HepG2 (cell line): ENCODE results near the gene BCAS4. TPM values are rescaled to one million over a fixed set of nuclear protein-coding genes. Genes with fewer than 3 reads are reported as not detected.

Source experiments
- MED1 ChIP-seq: sonication (generic); formaldehyde crosslinking; IDR thresholded peaks from 2 replicates; pipeline ENCODE4 v1.4.0; 2020; ENCODE audit warnings: missing genetic modification reagents
- ZKSCAN8 ChIP-seq: IDR thresholded peaks from 2 replicates; pipeline ENCODE4 v1.6.1; 2016; ENCODE audit warnings: borderline replicate concordance, missing genetic modification reagents, missing compliant biosample characterization
- ZNF124 ChIP-seq: sonication (generic); formaldehyde crosslinking; IDR thresholded peaks from 2 replicates; pipeline ENCODE4 v1.4.0; 2020; ENCODE audit warnings: missing genetic modification reagents
- ZNF331 ChIP-seq: sonication (generic); formaldehyde crosslinking; IDR thresholded peaks from 2 replicates; pipeline ENCODE4 v1.4.0; 2020; ENCODE audit warnings: missing genetic modification reagents
- polyA plus RNA-seq, 8 experiments: library from polyadenylated mRNA; depleted of rRNA in 3 of 8; stranded (reverse) in 7 of 8; unstranded in 1 of 8; fragments of >200 nt; fragmentation: Illumina TruSeq in 4 of 8; extraction: Trizol in 4 of 8; gene quantifications; 2 replicates each; pipeline versions ENCODE4 v1.2.1 to v1.2.3, GENCODE V29; 2011 to 2016; ENCODE audit warnings: low read depth in 4 of 8, missing spikeins in 1 of 8, mixed read lengths in 1 of 8; ENCODE audit not compliant: insufficient read depth in 1 of 8
- total RNA-seq, 5 experiments: library from RNA; depleted of rRNA; stranded (reverse); fragments of >200 nt; fragmentation: Illumina TruSeq; extraction: Trizol; gene quantifications; 2 replicates each; pipeline ENCODE4 v1.2.3, GENCODE V29; 2016; ENCODE audit warnings: low read depth in 1 of 5
- TF ChIP-seq, protein P1 (sequence below): sonication (generic); formaldehyde crosslinking; IDR thresholded peaks from 2 replicates; pipeline ENCODE4 v1.4.0; 2020; ENCODE audit warnings: missing genetic modification reagents
- TF ChIP-seq, protein P2 (sequence below): sonication (generic); formaldehyde crosslinking; IDR thresholded peaks from 2 replicates; pipeline ENCODE4 v1.9.0; 2021; ENCODE audit warnings: missing genetic modification reagents, borderline replicate concordance
- TF ChIP-seq, protein P3 (sequence below): sonication (generic); formaldehyde crosslinking; IDR thresholded peaks from 2 replicates; pipeline ENCODE4 v1.5.1; 2020; ENCODE audit warnings: mild to moderate bottlenecking, missing genetic modification reagents, borderline replicate concordance
- TF ChIP-seq, protein P4 (sequence below): sonication (generic); formaldehyde crosslinking; IDR thresholded peaks from 2 replicates; pipeline ENCODE4 v1.9.0; 2021; ENCODE audit warnings: mild to moderate bottlenecking, missing genetic modification reagents

The BCAS4 gene
- total and polyA plus RNA-seq, 2 of the 13 experiments (the other 11 are each of a cell fraction or from before 2014, with no cell fraction given): 7.2 to 8.0 TPM

DNA sequence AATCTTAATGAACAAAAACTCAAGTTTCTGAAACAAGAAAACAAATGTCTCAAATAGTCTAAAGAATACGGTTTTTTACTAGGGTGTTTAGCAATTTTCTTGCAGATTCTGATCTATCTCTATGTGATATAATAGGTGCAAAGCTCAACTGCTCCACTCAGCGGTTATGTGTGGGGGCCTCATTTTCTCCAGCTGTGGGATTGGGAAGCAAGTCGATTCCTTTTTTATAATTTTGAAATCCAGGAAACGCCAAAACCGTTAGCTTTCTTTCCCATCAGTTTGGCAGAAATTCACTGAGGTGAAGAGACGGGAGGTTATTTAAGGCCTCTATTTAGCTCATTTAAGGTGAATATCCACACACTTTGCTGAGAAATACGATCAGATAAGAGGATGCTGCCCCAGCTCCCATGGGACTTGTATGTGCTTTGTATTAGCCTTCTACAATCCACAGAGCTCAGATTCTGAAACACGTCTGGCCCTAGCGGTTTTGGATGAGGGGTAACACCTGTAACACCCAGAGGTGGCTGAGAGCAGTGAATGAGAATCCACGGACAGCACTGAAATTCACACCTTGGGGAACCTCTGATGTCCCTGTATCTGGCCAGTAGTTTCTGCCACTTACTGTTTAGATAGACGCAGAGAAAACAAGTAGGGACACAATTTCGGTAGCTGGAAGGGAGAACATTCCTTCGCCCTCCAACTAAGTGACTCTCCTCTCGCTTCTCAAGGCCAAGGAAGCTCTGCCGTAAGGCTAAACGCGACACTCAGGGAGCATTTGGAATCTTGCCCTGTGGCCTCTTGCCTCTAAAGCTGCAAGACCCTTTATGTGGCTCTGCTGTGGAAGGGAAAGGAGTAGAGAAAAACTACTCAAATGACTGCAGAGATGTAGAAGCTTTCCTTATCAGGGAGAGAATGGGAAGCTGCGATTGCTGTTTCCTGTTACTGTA lies 6.5 kb upstream of the BCAS4 start (continued):
- TF ChIP-seq ZKSCAN8 (peak; percentile 79; the same call in 1 of the 2 replicates), ZNF124 (CRISPR knock-in tag) (peak; percentile 48; the same call in 1 of the 2 replicates), MED1 (0 out of 2 replicates have a peak, but pooled peaks have one; percentile 31), ZNF331 (CRISPR knock-in tag) (peak; percentile 68; the same call in 1 of the 2 replicates)
- TF ChIP-seq, protein P1, sequence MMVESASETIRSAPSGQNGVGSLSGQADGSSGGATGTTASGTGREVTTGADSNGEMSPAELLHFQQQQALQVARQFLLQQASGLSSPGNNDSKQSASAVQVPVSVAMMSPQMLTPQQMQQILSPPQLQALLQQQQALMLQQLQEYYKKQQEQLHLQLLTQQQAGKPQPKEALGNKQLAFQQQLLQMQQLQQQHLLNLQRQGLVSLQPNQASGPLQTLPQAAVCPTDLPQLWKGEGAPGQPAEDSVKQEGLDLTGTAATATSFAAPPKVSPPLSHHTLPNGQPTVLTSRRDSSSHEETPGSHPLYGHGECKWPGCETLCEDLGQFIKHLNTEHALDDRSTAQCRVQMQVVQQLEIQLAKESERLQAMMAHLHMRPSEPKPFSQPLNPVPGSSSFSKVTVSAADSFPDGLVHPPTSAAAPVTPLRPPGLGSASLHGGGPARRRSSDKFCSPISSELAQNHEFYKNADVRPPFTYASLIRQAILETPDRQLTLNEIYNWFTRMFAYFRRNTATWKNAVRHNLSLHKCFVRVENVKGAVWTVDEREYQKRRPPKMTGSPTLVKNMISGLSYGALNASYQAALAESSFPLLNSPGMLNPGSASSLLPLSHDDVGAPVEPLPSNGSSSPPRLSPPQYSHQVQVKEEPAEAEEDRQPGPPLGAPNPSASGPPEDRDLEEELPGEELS (CRISPR knock-in tag): 0 out of 2 replicates have a peak, but pooled peaks have one; percentile 25
- TF ChIP-seq, protein P2, sequence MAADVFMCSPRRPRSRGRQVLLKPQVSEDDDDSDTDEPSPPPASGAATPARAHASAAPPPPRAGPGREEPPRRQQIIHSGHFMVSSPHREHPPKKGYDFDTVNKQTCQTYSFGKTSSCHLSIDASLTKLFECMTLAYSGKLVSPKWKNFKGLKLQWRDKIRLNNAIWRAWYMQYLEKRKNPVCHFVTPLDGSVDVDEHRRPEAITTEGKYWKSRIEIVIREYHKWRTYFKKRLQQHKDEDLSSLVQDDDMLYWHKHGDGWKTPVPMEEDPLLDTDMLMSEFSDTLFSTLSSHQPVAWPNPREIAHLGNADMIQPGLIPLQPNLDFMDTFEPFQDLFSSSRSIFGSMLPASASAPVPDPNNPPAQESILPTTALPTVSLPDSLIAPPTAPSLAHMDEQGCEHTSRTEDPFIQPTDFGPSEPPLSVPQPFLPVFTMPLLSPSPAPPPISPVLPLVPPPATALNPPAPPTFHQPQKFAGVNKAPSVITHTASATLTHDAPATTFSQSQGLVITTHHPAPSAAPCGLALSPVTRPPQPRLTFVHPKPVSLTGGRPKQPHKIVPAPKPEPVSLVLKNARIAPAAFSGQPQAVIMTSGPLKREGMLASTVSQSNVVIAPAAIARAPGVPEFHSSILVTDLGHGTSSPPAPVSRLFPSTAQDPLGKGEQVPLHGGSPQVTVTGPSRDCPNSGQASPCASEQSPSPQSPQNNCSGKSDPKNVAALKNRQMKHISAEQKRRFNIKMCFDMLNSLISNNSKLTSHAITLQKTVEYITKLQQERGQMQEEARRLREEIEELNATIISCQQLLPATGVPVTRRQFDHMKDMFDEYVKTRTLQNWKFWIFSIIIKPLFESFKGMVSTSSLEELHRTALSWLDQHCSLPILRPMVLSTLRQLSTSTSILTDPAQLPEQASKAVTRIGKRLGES: no peak
- TF ChIP-seq, protein P3, sequence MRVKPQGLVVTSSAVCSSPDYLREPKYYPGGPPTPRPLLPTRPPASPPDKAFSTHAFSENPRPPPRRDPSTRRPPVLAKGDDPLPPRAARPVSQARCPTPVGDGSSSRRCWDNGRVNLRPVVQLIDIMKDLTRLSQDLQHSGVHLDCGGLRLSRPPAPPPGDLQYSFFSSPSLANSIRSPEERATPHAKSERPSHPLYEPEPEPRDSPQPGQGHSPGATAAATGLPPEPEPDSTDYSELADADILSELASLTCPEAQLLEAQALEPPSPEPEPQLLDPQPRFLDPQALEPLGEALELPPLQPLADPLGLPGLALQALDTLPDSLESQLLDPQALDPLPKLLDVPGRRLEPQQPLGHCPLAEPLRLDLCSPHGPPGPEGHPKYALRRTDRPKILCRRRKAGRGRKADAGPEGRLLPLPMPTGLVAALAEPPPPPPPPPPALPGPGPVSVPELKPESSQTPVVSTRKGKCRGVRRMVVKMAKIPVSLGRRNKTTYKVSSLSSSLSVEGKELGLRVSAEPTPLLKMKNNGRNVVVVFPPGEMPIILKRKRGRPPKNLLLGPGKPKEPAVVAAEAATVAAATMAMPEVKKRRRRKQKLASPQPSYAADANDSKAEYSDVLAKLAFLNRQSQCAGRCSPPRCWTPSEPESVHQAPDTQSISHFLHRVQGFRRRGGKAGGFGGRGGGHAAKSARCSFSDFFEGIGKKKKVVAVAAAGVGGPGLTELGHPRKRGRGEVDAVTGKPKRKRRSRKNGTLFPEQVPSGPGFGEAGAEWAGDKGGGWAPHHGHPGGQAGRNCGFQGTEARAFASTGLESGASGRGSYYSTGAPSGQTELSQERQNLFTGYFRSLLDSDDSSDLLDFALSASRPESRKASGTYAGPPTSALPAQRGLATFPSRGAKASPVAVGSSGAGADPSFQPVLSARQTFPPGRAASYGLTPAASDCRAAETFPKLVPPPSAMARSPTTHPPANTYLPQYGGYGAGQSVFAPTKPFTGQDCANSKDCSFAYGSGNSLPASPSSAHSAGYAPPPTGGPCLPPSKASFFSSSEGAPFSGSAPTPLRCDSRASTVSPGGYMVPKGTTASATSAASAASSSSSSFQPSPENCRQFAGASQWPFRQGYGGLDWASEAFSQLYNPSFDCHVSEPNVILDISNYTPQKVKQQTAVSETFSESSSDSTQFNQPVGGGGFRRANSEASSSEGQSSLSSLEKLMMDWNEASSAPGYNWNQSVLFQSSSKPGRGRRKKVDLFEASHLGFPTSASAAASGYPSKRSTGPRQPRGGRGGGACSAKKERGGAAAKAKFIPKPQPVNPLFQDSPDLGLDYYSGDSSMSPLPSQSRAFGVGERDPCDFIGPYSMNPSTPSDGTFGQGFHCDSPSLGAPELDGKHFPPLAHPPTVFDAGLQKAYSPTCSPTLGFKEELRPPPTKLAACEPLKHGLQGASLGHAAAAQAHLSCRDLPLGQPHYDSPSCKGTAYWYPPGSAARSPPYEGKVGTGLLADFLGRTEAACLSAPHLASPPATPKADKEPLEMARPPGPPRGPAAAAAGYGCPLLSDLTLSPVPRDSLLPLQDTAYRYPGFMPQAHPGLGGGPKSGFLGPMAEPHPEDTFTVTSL (CRISPR knock-in tag): 0 out of 2 replicates have a peak, but pooled peaks have one; percentile 59
- TF ChIP-seq, protein P4, sequence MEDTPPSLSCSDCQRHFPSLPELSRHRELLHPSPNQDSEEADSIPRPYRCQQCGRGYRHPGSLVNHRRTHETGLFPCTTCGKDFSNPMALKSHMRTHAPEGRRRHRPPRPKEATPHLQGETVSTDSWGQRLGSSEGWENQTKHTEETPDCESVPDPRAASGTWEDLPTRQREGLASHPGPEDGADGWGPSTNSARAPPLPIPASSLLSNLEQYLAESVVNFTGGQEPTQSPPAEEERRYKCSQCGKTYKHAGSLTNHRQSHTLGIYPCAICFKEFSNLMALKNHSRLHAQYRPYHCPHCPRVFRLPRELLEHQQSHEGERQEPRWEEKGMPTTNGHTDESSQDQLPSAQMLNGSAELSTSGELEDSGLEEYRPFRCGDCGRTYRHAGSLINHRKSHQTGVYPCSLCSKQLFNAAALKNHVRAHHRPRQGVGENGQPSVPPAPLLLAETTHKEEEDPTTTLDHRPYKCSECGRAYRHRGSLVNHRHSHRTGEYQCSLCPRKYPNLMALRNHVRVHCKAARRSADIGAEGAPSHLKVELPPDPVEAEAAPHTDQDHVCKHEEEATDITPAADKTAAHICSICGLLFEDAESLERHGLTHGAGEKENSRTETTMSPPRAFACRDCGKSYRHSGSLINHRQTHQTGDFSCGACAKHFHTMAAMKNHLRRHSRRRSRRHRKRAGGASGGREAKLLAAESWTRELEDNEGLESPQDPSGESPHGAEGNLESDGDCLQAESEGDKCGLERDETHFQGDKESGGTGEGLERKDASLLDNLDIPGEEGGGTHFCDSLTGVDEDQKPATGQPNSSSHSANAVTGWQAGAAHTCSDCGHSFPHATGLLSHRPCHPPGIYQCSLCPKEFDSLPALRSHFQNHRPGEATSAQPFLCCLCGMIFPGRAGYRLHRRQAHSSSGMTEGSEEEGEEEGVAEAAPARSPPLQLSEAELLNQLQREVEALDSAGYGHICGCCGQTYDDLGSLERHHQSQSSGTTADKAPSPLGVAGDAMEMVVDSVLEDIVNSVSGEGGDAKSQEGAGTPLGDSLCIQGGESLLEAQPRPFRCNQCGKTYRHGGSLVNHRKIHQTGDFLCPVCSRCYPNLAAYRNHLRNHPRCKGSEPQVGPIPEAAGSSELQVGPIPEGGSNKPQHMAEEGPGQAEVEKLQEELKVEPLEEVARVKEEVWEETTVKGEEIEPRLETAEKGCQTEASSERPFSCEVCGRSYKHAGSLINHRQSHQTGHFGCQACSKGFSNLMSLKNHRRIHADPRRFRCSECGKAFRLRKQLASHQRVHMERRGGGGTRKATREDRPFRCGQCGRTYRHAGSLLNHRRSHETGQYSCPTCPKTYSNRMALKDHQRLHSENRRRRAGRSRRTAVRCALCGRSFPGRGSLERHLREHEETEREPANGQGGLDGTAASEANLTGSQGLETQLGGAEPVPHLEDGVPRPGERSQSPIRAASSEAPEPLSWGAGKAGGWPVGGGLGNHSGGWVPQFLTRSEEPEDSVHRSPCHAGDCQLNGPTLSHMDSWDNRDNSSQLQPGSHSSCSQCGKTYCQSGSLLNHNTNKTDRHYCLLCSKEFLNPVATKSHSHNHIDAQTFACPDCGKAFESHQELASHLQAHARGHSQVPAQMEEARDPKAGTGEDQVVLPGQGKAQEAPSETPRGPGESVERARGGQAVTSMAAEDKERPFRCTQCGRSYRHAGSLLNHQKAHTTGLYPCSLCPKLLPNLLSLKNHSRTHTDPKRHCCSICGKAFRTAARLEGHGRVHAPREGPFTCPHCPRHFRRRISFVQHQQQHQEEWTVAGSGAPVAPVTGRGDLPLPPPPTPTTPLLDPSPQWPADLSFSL (CRISPR knock-in tag): peak; percentile 67
